Stomach smooth muscle (tissue), 2 donors: ENCODE data around the gene SNRPE.
"Not testable (repeated sequence)": the region's sequence is repeated elsewhere in the genome, so short reads cannot be mapped to it uniquely, and the experiment has no call there.

Experiments used
- H3K27ac ChIP-seq: one replicate; pipeline ENCODE4 v1.7.0; 2013; ENCODE audit warnings: mild to moderate bottlenecking, low read length, inconsistent platforms
- H3K27me3 ChIP-seq, 2 donors: one replicate each; pipeline ENCODE4 v1.7.0; 2013; ENCODE audit warnings: low read length in 2 of 2; ENCODE audit not compliant: insufficient read depth in 2 of 2, control insufficient read depth in 1 of 2
- H3K36me3 ChIP-seq, 2 donors: one replicate each; pipeline ENCODE4 v1.7.0; 2013; ENCODE audit warnings: low read length in 2 of 2; ENCODE audit not compliant: control insufficient read depth in 2 of 2, insufficient read depth in 2 of 2
- H3K4me1 ChIP-seq: one replicate; pipeline ENCODE4 v1.7.0; 2013; ENCODE audit warnings: low read length; ENCODE audit not compliant: control insufficient read depth, insufficient read depth
- H3K4me3 ChIP-seq, 2 donors: one replicate each; pipeline ENCODE4 v1.7.0; 2013; ENCODE audit warnings: low read length in 2 of 2
- H3K9ac ChIP-seq, 2 donors: one replicate each; pipeline ENCODE4 v1.7.0; 2013; ENCODE audit warnings: low read length in 2 of 2, mild to moderate bottlenecking in 1 of 2
- H3K9me3 ChIP-seq, 2 donors: one replicate each; pipeline ENCODE4 v1.7.0; 2013; ENCODE audit warnings: low read length in 2 of 2; ENCODE audit not compliant: control insufficient read depth in 2 of 2
- donor health status: healthy.
- donor health status: Pancreatic carcinoma.

The SNRPE gene

DNA sequence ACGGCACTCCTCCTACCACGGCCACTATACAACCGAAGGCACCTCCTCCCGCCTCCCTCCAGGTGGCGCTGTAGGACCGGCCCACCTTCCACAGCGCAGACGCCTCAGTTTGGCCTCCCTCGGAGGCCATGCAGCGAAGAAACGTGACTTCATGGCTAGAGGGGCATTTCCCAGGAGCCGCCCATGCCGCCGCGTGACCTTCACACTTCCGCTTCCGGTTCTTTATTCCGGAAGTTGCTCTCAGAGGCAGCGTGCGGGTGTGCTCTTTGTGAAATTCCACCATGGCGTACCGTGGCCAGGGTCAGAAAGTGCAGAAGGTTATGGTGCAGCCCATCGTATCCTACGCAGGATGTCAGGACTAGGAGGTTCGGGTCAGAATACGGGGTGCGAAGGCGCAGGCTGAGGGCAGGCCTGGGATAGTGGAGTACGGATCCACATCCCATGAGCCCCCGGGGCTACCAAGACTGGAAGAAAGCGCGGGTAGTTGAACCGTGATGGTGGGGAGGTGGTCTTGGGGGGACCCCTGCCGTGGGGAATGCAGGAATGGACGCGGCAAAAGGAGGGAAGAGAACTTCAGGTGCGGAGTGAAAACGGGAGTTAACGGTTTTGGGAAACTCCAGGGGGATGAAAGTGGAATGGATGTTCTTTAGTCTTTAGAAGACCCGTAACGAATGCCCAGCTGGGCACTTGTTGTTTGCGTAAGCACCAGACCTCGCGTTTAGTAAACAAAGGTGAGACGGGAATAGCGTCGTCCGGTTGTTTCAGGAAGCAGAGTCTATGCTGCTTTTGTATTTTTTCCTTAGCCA is at the start of gene SNRPE:
Gene SNRPE, plus strand, starts transcription at position 221 of the 806 bp plus-strand sequence. Its CDS starts 61 bp downstream, at position 282.
- Histone ChIP-seq H3K36me3 (peaks cover 14 to 19% of the 10 kb centered on the region in 2 donors), H3K27ac (peak within 1 kb of the TSS; percentile 58), H3K27me3 (no peaks in the 10 kb centered on the region), H3K4me1 (peaks cover 16% of the 10 kb centered on the region), H3K4me3 (peak within 1 kb of the TSS; percentile 68 to 100), H3K9me3 (no peaks in the 10 kb centered on the region), H3K9ac (peak within 1 kb of the TSS; percentile 61 to 87)

DNA sequence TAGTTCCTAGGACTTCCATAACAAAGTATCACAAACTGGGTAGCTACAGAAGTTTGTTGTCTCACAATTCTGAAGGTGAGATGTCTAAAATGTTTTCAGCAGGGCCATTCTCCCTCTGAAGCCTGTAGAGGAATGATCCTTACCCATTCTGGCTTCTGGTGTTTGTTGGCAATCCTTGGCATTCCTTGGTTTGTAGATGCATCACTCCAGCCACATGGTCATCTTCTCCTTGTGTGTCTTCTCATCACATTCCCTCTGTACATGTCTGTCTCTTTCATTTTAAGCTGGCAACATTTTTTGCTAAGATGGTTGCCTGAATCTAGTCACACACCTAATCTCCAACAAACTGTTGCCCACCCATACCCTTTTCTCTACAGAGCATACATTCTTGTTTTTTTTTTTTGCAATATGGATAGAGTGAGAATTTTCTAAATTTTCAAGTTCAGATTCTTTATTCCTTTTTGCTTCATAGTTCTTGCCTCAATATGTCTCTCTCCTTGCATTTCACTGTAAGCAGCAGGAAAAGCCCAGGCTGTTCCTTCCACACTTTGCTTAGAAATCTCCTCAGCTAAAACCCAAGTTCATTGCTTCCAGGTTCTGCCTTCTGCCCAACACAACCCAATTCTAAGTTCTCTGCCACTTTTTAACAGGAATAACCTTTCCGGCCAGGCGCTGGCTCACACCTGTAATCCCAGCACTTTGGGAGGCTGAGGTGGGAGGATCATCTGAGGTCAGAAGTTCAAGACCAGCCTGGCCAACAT is 47.6 kb upstream of the SNRPE start:
- peaks cover 22% of the 10 kb centered on the region in 2 donors for H3K36me3 ChIP-seq
- no peaks in the 10 kb centered on the region for H3K27me3 ChIP-seq
- no peak overlapping the region for H3K9ac ChIP-seq
- H3K4me1 ChIP-seq = no peaks in the 10 kb centered on the region
- H3K27ac ChIP-seq = no peak overlapping the region
- no peak overlapping the region for H3K4me3 ChIP-seq
- no peaks in the 10 kb centered on the region for H3K9me3 ChIP-seq

DNA sequence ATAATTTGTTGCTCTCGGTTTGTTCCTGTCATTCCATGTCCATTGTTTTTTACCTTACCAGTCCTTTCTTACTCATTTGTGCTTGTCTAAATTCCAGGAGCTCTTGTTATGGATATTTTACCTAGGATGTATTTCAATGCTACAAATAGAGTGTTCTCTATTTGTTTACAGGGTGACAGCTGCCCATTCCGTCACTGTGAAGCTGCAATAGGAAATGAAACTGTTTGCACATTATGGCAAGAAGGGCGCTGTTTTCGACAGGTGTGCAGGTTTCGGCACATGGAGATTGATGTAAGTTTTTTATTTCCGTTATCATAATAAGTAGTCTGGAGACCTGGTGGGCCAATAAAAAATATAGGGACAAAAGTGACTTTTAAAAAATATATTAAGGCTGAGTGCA is 43.0 kb upstream of the SNRPE start:
- Histone ChIP-seq H3K9ac (no peak overlapping the region), H3K27ac (no peak overlapping the region), H3K27me3 (no peaks in the 10 kb centered on the region), H3K9me3 (no peaks in the 10 kb centered on the region), H3K4me3 (no peak overlapping the region), H3K36me3 (peaks cover 45 to 46% of the 10 kb centered on the region in 2 donors), H3K4me1 (peaks cover under 1% of the 10 kb centered on the region)

DNA sequence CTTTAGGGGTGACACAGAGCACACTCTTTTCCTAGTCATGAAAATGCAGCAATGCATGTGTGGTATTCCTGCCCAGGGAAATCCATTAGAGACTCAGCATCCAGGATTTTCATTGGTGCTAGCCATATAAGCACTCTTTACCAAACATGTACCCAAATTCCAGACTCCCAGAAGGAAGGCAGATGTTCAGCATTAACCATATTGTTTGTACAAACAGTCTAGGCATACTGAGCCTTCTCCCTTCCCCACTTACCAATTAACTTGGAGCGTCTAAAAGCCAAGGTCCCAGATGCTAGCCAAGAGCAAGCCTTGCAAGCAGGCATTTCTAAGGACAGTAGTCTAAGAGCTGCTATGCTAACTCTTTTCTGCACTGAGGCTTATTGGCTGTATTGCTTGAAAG is 38.1 kb upstream of the SNRPE start:
- H3K27ac ChIP-seq = peak overlapping the region; percentile 12
- H3K9me3 ChIP-seq = no peaks in the 10 kb centered on the region
- no peak overlapping the region for H3K9ac ChIP-seq
- no peak overlapping the region for H3K4me3 ChIP-seq
- no peaks in the 10 kb centered on the region for H3K27me3 ChIP-seq
- peaks cover 2% of the 10 kb centered on the region for H3K4me1 ChIP-seq
- peaks cover 38 to 39% of the 10 kb centered on the region in 2 donors for H3K36me3 ChIP-seq

DNA sequence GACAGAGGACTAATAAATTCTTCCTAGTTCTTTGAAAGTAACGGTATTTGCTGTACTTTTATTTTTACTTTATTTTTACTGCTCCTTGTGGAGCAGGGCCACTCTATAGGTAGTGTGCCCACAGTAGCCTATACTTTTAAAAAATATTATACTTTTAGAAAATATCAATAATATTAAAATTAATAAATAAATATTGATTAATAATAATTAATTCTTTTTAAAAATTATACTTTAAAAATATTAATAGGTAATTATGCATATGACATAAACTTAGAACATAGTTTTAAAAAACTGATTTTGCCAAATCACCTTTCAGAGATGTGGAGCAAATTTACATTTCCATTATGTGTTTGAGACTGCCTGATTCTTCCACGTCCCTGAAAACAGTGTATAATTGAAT is 35.2 kb upstream of the SNRPE start:
- H3K27ac ChIP-seq = no peak overlapping the region
- H3K27me3 ChIP-seq = no peaks in the 10 kb centered on the region
- H3K9ac ChIP-seq = no peak overlapping the region
- H3K4me3 ChIP-seq = no peak overlapping the region
- H3K36me3 ChIP-seq = peaks cover 35 to 42% of the 10 kb centered on the region in 2 donors
- H3K9me3 ChIP-seq = no peaks in the 10 kb centered on the region
- peaks cover 2% of the 10 kb centered on the region for H3K4me1 ChIP-seq

DNA sequence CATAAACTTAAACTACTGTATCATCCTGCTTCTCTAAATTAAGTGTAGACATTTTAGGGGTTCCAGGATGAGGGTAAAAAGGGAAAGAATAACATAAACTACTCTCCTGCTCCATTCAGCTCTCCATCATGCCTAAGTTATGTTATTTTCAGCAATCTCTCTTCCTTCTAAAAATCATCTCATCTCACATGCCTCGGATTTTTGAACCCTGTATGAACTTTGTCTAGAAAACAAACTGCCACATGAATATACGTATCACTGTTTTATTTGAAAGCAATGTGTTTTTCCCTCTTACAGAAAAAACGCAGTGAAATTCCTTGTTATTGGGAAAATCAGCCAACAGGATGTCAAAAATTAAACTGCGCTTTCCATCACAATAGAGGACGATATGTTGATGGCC is 33.4 kb upstream of the SNRPE start:
- H3K36me3 ChIP-seq = peaks cover 31 to 36% of the 10 kb centered on the region in 2 donors

DNA sequence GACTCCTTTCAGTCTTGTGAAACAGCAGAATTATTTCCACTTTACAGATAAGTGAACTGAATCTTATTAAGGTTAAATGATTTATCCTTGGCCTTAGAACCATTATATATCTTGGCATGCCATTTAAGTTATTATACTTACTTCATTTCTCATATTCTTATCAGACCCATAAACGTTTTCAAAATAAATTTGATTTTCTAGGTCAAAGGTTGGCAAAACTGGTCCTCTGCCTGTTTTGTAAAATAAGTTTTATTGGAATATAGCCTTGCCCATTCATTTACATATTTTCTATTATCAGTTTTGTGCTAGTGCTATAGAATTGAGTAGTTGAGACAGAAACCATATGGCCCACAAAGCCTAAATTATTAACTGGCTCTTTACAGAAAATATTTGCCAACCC is 32.9 kb upstream of the SNRPE start:
- Histone ChIP-seq H3K36me3 (peaks cover 32 to 33% of the 10 kb centered on the region in 2 donors), H3K4me1 (peaks cover under 1% of the 10 kb centered on the region), H3K9ac (no peak overlapping the region), H3K4me3 (no peak overlapping the region), H3K27me3 (no peaks in the 10 kb centered on the region), H3K27ac (no peak overlapping the region), H3K9me3 (no peaks in the 10 kb centered on the region)

More for the DNA sequence above, 33.4 kb upstream of the SNRPE start:
- Histone ChIP-seq H3K9me3 (no peaks in the 10 kb centered on the region), H3K4me3 (no peak overlapping the region), H3K9ac (no peak overlapping the region), H3K4me1 (peaks cover 2% of the 10 kb centered on the region), H3K27me3 (no peaks in the 10 kb centered on the region), H3K27ac (no peak overlapping the region)

DNA sequence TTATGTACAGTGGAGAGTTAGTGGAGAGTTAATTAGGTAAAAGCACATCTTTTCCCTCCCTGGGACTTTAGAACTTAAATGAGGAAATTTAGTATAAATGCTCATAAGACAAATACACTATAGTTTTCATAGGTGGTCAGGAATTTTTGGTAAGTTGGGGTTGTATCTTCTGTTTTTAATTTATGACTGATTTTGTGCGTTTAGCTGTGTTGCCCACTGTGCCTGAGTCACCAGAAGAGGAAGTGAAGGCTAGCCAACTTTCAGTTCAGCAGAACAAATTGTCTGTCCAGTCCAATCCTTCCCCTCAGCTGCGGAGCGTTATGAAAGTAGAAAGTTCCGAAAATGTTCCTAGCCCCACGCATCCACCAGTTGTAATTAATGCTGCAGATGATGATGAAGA is 32.2 kb upstream of the SNRPE start:
- peaks cover 37 to 38% of the 10 kb centered on the region in 2 donors for H3K36me3 ChIP-seq

DNA sequence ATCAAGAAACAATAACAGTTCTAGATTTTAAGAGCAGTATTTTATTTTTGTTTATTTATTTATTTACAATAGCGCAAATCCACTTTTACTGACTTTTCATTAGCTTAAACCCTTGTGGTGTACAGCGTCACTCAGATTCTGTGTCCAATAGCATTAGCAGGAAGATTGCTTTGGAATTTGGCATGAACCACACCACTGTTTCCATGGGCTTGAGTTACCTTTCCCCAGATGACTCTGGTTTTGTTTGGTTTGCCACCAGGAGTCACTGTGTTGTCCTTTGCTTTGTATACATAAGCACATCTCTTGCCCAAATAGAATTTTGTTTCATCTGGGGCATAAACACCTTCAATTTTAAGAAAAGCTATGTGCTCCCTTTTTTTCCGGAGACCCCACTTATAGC is 25.9 kb upstream of the SNRPE start:
- H3K4me1 ChIP-seq = no peaks in the 10 kb centered on the region
- no peak overlapping the region for H3K27ac ChIP-seq
- no peak overlapping the region for H3K9ac ChIP-seq
- no peak overlapping the region for H3K4me3 ChIP-seq
- H3K36me3 ChIP-seq = peaks cover 41 to 55% of the 10 kb centered on the region in 2 donors
- H3K9me3 ChIP-seq = no peaks in the 10 kb centered on the region
- no peaks in the 10 kb centered on the region for H3K27me3 ChIP-seq

More for the DNA sequence above, 32.2 kb upstream of the SNRPE start:
- H3K27ac ChIP-seq, H3K4me3 ChIP-seq, H3K9me3 ChIP-seq, H3K27me3 ChIP-seq, H3K4me1 ChIP-seq, H3K9ac ChIP-seq: not testable (repeated sequence)

DNA sequence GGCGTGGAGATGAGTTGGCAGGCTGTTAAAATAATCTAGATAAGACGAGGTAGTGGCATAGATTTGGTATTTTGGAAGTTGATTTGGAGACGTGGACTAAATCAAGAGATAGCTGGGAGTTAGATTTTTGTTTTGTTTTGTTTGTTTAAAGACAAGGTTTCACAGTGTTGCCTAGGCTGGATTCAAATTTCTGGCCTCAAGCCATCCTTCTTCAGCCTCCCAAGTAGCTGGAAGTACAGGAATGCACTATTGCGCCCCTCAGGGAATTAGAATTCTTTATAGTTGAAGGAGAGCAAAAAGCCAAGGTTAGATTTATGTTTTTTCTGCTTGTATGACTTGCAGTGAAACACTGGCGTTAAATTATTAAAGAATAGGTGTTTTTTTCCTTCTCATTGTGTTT is 22.3 kb upstream of the SNRPE start:
- no peak overlapping the region for H3K4me3 ChIP-seq
- peaks cover 28 to 45% of the 10 kb centered on the region in 2 donors for H3K36me3 ChIP-seq
- H3K9ac ChIP-seq = no peak overlapping the region
- no peak overlapping the region for H3K27ac ChIP-seq
- no peaks in the 10 kb centered on the region for H3K4me1 ChIP-seq
- no peaks in the 10 kb centered on the region for H3K9me3 ChIP-seq
- no peaks in the 10 kb centered on the region for H3K27me3 ChIP-seq
